SH-SY5Y (cell line): ENCODE data around the gene GALT.

Experiments
- GATA2 ChIP-seq: IDR thresholded peaks from 2 replicates; pipeline ENCODE4 v1.6.1; 2011; ENCODE audit warnings: mild to moderate bottlenecking, low read depth, low read length
- GATA3 ChIP-seq: IDR thresholded peaks from 2 replicates; pipeline ENCODE4 v1.6.1; 2011; ENCODE audit warnings: low read depth, mild to moderate bottlenecking, low read length, moderate library complexity

Gene GALT

GRCh38 chr9:34694811-34695210 is 48.3 kb downstream of the GALT start:
- no peak for TF ChIP-seq GATA2
- no peak for TF ChIP-seq GATA3
